Superior temporal gyrus (tissue), 1 donor: ENCODE data around the gene PARP3.
A peak's percentile ranks its signal among the peaks of the same experiment; 100 is the strongest.

Experiments used
- DNase-seq: peaks from one replicate; pipeline ENCODE4 v3.0.0-alpha.2; 2016; ENCODE audit errors: extremely low spot score

The PARP3 gene

DNA sequence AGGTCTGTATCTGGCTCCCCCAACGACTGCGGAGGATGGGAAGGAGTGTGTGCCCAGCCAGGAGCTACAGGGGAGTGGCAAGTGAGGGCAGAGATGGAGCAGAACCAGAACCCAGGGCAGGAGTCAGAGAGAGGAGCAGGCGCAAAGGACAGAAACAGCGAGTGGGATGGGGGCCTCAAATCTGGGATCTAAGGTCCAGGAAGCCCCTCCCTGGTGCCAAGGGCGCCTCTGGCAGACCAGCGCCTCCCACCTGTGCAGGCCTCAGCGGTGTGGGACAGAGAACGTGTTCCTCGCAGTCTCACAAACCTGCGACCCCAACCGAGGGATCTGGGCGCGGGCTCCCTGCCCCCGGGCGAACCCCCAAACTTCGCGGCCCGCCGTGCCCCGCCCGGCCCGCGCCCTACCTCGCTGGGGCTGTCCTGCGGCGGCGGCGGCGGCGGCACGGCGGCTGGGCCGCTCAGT, 24.8 kb downstream of the PARP3 start:
- DNase-seq: peak; percentile 38

DNA sequence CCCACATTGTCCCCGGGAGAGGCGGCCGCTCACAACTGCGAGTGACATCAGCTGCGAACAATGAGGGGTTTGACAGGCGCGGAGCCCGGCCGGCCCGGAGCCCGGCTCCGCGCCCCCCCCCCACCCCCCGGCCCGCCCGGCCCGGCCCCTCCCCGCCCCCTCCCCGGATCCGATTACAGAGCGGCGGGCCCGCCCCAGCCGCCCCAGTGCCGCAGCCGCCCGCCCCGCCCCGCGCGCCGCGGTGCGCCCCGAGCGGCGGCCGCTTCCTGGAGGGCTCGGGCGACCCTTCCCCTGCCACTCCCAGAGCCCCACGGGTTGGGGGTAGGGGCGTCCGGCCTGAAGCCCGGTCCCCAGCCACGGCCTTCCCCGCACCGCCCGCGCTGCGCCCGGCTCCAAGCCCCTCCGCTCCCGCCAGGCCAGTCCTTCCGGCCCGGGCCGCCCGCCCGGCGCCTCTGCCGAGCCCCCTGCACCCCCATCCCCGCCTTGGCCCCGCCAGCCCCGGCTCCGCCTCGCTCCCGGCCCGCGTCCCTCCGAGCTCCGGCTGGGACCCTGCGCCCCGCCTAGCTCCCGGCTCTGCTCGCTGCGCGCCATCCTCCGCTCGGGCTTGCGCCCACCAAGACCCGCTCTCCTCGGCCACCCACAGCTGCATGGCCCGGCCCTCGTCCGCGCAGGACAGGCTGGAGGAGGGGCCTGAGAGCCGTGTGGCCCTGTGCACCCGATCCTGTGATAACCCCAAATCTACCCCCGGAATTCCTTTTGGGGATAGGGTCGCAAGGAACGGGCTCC, 25.4 kb downstream of the PARP3 start, which contains the start of gene PCBP4:
Gene PCBP4 (minus strand): TSS at position 71 of the 786 bp plus-strand sequence. CDS start 6,214 bp downstream, outside the sequence.
- DNase-seq: peak; percentile 83

DNA sequence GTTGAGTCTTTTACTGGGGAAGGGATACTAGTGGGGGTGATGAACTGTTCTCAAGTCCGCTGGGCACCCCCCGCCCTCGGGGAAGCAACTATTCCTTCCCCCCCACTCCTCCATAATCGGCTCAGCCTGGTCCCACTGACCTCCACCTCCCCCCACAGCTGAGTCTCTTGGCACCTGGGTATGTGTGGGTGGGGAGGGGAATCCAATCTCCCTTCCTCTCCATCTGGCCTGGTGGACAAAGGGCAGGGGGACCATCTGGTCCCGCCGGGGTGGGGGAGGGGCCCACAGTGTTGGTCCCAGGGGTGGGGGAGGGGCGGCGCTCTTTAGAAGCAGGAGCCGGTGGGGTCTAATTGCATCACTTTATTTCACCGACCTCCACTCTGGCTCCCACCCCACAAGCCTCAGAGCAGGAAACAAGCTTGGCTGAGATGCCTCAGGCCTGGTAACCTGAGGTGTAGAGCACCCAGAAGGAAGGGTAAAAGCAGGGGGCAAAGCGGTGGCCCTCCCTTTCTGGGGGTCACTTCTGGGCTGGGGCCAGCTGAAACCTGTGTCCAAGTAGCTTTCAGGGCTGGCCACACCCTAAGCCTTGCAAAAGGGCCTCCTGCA, 26.1 kb downstream of the PARP3 start:
- no peak for DNase-seq

DNA sequence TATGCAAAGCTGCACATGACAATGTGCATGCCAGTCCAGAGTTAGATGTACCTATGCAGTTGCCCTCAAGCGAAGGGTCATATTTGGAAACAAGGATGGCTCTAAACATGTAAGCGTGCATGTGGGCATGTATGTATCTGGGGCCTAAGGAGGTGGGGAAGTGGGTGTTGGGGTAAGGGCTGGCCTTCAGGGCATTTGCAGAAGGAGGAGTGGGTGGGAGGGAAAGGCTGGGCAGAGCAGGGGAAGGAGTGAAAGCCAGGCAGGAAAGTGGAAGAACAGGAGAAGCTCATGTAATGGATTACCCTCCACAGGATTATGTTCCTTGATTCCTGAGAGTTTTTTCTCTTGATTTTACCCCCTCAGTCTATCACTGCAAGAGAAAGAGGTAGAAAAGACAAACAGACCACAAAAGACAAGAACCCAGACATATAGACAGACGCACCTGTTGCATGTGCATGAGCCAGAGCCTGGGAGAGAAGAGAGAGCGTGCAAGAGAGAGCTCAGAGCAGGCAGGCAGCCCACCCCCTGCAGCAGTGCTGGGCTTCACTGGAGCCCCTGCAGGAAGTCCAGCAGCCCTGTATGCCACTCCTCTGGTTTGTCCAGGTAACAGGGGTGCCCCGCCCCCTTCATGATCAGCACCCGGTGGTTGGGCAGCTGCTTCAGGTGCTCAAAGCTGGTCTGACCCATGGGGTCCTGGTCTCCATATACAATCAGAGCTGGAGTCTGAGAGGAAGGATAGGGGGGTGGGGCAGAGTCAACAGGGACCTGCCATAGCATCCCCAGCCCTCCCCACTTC, 26.9 kb downstream of the PARP3 start:
- no peak for DNase-seq

GRCh38 chr3:51969841-51970240, 27.7 kb downstream of the PARP3 start:
- DNase-seq: no peak

DNA sequence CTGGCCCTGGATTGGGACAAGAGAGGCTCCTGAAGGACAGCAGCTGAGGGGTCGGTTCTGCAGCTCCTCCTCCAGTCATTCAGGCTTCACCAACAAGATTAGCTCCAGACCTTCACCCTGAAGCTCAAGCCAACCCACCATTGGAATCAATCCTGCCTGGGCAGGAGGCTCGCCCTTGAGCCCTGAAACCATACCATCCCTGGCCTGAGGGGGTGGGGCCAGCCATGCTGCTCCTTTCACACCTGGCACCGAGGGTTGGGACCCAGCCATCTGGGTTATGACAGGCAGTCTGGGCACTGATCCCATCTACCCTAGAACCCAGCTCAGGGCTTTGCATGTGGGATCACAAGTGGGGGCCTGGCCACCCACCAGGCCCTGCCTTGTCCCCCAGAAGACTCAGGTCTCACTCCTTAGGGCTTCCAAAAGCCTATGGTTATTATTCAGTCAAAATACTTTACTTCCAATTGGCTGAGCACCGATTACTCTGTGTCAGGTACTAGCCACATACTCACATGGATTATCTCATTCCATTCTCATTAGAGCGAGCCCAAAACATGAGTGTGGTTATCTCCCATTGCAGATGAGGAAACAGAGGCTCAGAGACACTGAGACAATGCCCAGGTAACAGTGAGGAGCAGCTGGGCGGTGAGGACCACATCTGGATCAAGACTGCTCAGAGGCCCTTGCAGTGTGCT, 28.6 kb downstream of the PARP3 start:
- DNase-seq: no peak

- no peak for DNase-seq
Observed at GRCh38 chr3:51971350-51971749, 29.2 kb downstream of the PARP3 start.

GRCh38 chr3:51974277-51974962, 32.3 kb downstream of the PARP3 start:
- DNase-seq: no peak

DNA sequence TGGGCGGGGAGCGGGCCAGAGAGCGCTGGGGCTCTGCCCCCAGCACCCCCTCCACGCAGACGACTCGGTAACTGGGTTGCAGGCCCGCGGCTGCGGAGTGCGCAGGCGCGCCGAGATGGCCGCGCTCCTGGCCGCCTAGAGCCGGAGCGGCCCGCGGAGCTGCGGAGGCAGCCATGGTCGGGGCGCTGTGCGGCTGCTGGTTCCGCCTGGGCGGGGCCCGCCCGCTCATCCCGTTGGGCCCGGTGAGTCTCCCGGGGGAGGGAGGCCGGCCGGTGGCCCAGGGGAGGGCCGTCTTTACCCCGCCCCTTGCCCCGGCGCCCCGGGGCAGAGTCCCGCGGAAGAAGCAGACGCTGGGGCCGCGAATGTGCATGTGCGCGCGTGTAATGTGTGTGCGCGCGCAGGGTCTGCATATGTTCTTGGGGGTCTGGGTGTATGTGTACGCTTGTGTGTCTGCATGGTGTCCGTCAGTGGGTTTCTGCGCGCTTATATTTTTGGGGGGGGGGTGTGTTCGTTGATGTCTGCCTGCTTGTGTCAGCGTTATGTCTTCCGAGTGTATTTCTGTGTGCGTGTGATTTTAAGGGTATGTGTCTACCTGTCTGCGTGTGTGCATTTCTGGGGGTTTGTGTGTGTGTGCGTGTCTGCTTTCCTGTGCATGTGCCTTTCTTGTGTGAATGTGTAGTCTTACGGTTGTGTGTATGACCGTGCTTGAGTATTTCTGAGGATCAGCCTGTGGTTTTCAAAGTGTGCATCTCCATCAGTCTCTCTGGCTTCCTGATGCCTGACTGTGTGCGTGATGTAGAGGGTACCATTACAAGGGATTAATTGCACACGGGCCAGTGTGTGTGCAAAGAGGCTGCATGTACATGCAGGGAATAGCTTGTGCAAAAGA, 33.0 kb downstream of the PARP3 start, which contains the start of gene ABHD14A:
Gene ABHD14A (plus strand): TSS at position 102 of the 889 bp plus-strand sequence. CDS start 72 bp downstream, at position 174.
- peak; percentile 78 for DNase-seq

DNA sequence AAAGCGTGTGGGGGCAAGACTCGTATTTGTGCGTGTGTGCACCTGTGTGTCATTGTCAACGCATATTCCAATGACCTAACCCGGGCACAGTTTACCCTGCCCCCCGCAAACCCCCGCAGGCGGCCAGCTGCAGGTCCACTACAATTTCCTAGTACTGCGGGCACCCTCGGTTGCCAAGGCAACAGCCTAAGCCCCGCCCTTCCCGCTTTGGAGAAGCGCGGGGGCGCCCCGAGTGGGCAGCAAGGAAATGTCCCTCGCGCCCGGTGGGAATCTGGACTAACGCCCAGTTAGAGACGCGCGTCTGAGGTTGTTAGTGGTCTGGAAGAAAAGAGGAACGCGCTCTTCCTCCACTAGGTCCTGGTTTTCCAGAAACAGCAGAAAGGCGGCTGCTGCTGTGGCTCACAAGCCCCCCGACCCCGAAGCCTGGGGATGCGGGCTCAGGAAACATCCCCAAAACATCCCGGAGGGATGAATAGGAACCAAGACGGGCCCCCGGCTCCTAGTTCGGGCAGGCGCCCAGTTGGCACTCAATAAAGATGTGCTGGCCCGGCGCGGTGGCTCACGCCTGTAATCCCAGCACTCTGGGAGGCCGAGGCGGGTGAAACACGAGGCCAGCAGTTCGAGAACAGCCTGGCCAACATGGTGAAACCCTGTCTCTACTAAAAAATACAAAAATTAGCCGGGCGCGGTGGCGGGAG, 33.8 kb downstream of the PARP3 start:
- peak; percentile 86 for DNase-seq

- no peak for DNase-seq
Observed at GRCh38 chr3:51977446-51978142, 35.4 kb downstream of the PARP3 start.

- DNase-seq: no peak
Observed at GRCh38 chr3:51978143-51978502, 36.0 kb downstream of the PARP3 start.

DNA sequence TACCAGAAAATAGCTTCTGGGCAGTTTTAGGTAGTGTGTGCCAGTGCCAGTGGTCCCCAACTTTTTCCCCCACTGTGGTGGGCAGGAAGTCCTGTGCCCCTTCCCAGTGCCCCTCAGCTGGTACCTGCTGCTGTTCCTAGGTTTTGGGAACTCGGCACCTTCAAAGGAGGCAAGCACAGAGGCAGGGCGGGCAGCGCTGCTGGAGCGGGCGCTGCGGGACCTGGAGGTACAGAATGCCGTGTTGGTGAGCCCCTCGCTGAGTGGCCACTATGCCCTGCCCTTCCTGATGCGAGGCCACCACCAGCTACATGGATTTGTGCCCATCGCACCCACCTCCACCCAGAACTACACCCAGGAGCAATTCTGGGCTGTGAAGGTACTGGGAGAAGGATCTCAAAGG, 38.1 kb downstream of the PARP3 start:
- DNase-seq: no peak

GRCh38 chr3:51982352-51982837, 40.2 kb downstream of the PARP3 start:
- peak; percentile 45 for DNase-seq

- peak; percentile 72 for DNase-seq
Observed at GRCh38 chr3:51982838-51983577, 40.8 kb downstream of the PARP3 start, which contains the start of gene ACY1. Gene ACY1 (plus strand): TSS chr3:51983535. CDS start chr3:51984065, 530 bp downstream.

- DNase-seq: no peak
Observed at GRCh38 chr3:51983578-51984268, 41.6 kb downstream of the PARP3 start.

DNA sequence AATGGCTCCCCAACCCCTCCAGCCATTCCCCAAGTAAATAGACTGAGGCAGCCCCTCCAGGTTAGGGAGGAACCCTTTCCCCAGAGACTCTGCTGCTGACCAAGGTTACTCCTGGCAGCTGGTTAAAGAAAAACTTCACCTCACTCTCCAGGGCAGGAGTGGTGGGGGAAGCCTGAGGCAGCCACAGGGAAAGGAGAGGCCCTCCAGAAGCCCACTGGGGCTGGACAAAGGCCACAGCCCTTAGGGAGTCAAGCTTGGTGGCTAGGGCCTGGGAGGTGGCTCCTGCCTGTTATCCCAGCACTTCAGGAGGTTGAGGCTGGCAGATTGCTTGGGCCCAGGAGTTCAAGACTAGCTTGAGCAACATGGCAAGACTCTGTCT, 42.1 kb downstream of the PARP3 start:
- no peak for DNase-seq
